Right lung (tissue), 5 donors: Measurements from ENCODE around the gene LAMB1. TPM values are rescaled to one million over a fixed set of nuclear protein-coding genes. Genes with fewer than 3 reads are reported as not detected.
A peak's percentile ranks its signal among the peaks of the same experiment; 100 is the strongest.

Experiments used
- DNase-seq, 2 donors: peaks; one replicate each; pipeline ENCODE4 v3.0.0-alpha.2; 2013
- polyA plus RNA-seq, 5 donors: library from polyadenylated mRNA; unstranded; fragments of 120-200 nt; gene quantifications; one replicate each; pipeline versions ENCODE4 v1.2.1 to v1.2.3, GENCODE V29; 2013; ENCODE audit warnings: inconsistent platforms in 1 of 5, low replicate concordance in 1 of 5; ENCODE audit not compliant: insufficient read length in 5 of 5, insufficient read depth in 1 of 5

Gene LAMB1
- polyA plus RNA-seq, 5 donors, result 434 to 575 (median 522) TPM

DNA sequence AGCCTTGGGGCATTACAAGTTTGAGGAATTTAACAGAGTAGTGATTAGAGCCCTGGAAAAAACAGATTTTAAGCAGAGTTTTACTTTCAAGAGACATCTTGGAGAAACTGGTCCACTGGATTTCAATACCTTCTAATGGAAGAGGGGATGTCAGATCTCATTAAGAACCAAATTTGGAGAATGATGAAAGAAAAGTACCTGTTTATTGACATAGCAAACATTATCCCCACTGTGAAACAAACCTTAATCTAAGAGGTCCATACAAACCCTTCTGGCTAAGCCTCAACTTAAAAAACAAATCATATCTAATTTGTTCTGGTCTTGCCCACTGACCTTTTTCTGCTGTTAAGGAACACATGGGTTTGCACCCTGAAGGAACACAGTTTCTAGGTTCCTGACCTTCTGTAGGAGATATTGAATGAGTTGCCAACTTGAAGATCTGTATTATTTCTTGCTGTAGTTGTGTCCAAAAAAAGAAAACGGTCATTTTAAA lies 53.5 kb downstream of the LAMB1 start:
- DNase-seq, result no peak

- no peak for DNase-seq
Measured at GRCh38 chr7:107948645-107949442, 54.1 kb downstream of the LAMB1 start.

- no peak for DNase-seq
Measured at GRCh38 chr7:107946881-107947280, 56.1 kb downstream of the LAMB1 start.

- no peak for DNase-seq
Measured at GRCh38 chr7:107946451-107946850, 56.5 kb downstream of the LAMB1 start.

DNA sequence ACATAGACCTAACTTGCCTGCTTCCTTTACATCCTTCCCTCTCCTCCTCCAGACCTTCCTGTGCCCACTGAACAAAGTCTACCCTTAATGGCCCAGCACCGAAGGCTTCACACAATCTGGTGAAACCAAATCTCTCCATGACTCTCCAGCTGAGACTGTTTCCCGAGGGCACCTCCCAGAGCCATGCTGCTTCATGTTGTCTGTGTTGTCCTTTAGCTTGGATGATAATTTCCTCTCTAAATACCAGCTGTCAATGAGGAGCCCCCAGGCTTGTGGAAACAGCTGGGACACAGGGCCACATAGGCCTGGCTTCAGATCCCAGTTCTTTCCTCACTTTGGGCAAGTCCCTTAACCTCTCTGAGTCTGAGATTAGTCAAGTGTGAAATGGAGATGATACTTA lies 57.6 kb downstream of the LAMB1 start:
- DNase-seq, result no peak

GRCh38 chr7:107944411-107945169 lies 58.4 kb downstream of the LAMB1 start:
- DNase-seq, result no peak

- DNase-seq, result no peak
Measured at GRCh38 chr7:107943018-107943417, 59.9 kb downstream of the LAMB1 start.

- no peak for DNase-seq
Measured at GRCh38 chr7:107940951-107941350, 62.0 kb downstream of the LAMB1 start.

- DNase-seq, result no peak
Measured at GRCh38 chr7:107939573-107940489, 63.1 kb downstream of the LAMB1 start.

- DNase-seq, result peak; percentile 27 to 51
Measured at GRCh38 chr7:107938456-107939250, 64.3 kb downstream of the LAMB1 start.

DNA sequence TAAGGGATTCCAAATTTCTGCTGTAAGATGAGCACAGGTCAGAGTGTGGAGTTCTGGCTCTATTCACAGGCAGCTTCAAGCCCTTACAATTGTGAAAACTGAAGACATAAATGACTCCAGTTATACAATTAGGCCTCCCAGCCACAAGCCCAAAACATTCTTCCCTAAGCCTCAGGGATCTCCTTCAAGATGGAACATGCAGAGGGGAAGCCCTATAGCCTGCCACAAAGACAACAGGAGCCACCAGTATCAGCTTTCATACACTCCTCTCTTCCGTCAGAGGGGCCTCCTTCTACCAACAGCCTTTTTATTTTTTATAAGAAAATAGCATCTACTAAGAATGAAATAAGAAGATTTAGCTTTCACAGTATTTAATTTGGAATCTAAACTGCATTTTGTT lies 65.4 kb downstream of the LAMB1 start:
- no peak for DNase-seq

DNA sequence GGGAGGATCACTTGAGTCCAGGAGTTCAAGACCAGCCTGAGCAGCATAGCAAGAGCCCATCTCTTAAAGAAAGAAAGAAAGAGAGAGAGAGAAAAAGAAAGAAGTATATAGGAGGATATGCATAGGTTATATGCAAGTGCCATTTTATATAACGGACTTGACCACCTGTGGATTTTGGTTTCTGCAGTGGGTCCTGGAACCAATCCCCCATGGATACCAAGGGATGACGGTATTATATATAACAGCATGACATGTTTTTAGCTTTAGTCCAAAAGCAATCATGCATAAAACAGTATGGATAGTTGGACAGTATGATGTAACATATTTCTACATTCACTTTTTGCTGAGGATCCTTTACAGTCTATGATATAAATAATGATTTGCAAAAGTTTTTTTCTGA lies 66.6 kb downstream of the LAMB1 start:
- no peak for DNase-seq

GRCh38 chr7:107934991-107935770 lies 67.8 kb downstream of the LAMB1 start:
- DNase-seq, result no peak

DNA sequence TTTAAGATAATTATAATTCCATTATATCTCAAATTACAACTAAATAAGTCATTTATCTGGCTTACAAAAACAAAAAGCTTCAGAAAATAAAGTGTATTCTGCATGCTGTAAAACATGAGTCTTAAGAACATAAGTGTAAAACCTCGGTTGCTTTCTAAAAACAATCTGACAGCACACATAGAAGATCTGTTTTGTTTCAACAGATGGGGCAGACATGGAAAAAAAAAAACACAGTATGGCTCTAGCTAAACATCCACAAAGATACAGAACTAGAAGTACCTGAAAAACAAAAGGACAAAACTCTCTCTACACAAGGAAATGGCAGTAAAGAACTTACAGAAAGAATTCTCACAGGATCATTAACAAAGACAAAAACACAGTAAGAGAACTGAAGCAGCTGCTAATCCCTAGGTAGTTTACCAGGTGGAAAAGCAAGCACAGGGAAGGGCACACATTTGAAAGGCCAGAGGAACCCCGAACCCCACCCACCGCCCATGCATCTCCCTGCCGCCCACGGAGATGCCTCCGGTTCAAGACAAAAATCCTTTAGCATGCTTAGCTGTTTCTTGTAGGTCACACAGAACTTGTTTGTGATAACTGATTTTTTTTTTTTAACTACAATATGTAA lies 69.5 kb downstream of the LAMB1 start:
- DNase-seq, result no peak

- no peak for DNase-seq
Measured at GRCh38 chr7:107932805-107933204, 70.2 kb downstream of the LAMB1 start.

- DNase-seq, result no peak
Measured at GRCh38 chr7:107931740-107932515, 71.0 kb downstream of the LAMB1 start.

DNA sequence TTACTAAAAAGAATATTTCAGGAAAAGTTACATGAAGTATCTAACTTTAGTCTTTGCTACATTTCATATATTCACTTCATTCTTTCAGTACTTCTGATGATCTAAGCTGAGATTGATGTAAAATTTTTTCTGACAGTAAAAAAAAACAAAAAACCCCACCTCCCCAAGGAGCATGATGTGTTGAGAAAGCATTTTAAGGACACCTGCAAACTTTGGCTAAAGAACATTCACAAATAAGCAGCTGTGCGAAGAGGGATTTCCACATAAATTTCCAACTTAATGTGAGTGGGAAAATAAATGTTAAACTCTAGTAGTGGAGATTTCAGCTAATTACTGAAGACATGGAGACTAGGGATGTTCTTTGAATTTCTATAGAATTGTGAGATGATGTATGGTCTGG lies 76.5 kb downstream of the LAMB1 start:
- no peak for DNase-seq

- no peak for DNase-seq
Measured at GRCh38 chr7:107924841-107925504, 78.0 kb downstream of the LAMB1 start.
